HG02981 (cell line): Measurements from ENCODE around the gene NDUFA7.
"Not testable (repeated sequence)": the region's sequence is repeated elsewhere in the genome, so short reads cannot be mapped to it uniquely, and the experiment has no call there.

Source experiments
- ATAC-seq: cut with Tn5 transposase; IDR thresholded peaks from one replicate; pipeline ENCODE4 v1.9.1; 2021; ENCODE audit warnings: mild to moderate bottlenecking, moderate library complexity; ENCODE audit not compliant: unreplicated experiment

NDUFA7 gene

GRCh38 chr19:8321067-8321985 is at the start of gene NDUFA7, which contains the start of gene RPS28:
TSS of gene NDUFA7 (minus strand) at chr19:8321375. CDS start at chr19:8321358, 17 bp downstream.
TSS of gene RPS28 (plus strand) at chr19:8321496. CDS start at chr19:8321531, 35 bp downstream.
- peak; percentile 87 for ATAC-seq

GRCh38 chr19:8370176-8371010 is 49.2 kb upstream of the NDUFA7 start:
- no peak for ATAC-seq

GRCh38 chr19:8367327-8368001 is 46.3 kb upstream of the NDUFA7 start:
- ATAC-seq, result no peak

GRCh38 chr19:8366961-8367326 is 45.8 kb upstream of the NDUFA7 start:
- ATAC-seq, result no peak

- ATAC-seq, result no peak
Observed at GRCh38 chr19:8366121-8366581, 45.0 kb upstream of the NDUFA7 start.

- ATAC-seq, result no peak
Observed at GRCh38 chr19:8363803-8364771, 42.9 kb upstream of the NDUFA7 start, which contains the start of gene ANGPTL4. TSS of gene ANGPTL4 (plus strand) at chr19:8364155. CDS start at chr19:8364322, 167 bp downstream.

- ATAC-seq, result no peak
Observed at GRCh38 chr19:8361921-8362793, 41.0 kb upstream of the NDUFA7 start.

- no peak for ATAC-seq
Observed at GRCh38 chr19:8360196-8360595, 39.0 kb upstream of the NDUFA7 start.

- no peak for ATAC-seq
Observed at GRCh38 chr19:8358948-8359347, 37.8 kb upstream of the NDUFA7 start.

GRCh38 chr19:8357007-8357521 is 35.9 kb upstream of the NDUFA7 start:
- no peak for ATAC-seq

- ATAC-seq, result no peak
Observed at GRCh38 chr19:8355631-8356402, 34.6 kb upstream of the NDUFA7 start.

GRCh38 chr19:8352845-8353244 is 31.7 kb upstream of the NDUFA7 start:
- ATAC-seq, result not testable (repeated sequence)

- ATAC-seq, result no peak
Observed at GRCh38 chr19:8352134-8352827, 31.1 kb upstream of the NDUFA7 start.

- ATAC-seq, result not testable (repeated sequence)
Observed at GRCh38 chr19:8349629-8350372, 28.6 kb upstream of the NDUFA7 start.

GRCh38 chr19:8343483-8343844 is 22.3 kb upstream of the NDUFA7 start:
- no peak for ATAC-seq

- peak; percentile 97 for ATAC-seq
Observed at GRCh38 chr19:8342684-8343482, 21.7 kb upstream of the NDUFA7 start, which contains the start of gene KANK3. TSS of gene KANK3 (minus strand) at chr19:8343262. CDS start at chr19:8337828, 5,434 bp downstream.
